Activated T-helper 1 cell treated with anti-CD3 and anti-CD28 coated beads, Interleukin-2, amount 50 U/mL, for 16 hours (primary cell): ENCODE data around the gene APOM.

Experiments used
- DNase-seq, 2 donors: peaks; one replicate each; pipeline ENCODE4 v3.0.0-alpha.2; 2020; ENCODE audit warnings: low read depth in 1 of 2, low spot score in 1 of 2

Gene APOM

DNA sequence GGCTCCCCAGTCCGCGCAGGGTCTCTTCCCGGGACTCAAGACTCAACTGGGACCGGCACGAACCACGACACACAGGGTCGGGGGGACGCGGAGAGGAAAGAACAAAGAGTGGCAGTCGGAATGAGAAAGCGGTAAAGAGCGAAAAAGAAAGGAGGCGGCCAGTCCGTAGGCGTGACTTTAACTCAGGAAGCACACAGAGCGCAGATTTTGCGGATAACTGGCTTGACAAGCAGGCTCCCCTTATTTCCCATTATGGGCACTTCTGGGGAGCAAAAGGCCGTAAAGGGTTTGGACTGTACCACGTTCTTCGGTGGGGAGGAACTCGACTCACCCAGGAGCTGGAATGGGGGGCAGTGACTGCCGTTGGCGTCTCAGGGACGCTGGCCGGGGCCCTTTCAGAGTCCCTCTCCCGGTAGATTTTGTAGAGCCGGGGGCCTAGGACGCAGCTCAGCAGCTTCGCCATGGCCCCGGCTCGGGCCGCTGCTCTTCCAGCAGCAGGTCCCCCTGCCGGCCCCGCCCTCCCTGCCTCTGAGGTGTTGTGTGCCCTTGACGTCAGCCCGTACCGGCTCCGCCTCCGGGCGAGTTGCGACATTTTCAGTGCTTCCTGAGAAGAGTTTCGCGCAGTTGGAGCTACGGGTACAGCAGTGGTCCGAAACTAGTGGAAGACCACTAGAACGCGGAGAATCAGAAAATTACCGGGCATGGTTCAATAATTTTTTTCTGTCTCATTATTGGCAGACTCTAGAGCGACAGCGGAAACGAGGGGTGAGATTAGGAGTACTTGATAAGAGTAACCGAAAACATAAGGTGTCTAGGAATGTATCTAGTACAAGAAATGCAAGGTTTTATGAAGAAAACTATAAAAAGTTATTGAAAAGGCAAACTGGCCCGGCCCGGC is 47.4 kb downstream of the APOM start, which contains the start of gene ABHD16A:
ABHD16A (minus strand) TSS at position 506 of the 898 bp plus-strand sequence; CDS start at position 463, 43 bp downstream.
- peak; percentile 93 to 95 for DNase-seq

DNA sequence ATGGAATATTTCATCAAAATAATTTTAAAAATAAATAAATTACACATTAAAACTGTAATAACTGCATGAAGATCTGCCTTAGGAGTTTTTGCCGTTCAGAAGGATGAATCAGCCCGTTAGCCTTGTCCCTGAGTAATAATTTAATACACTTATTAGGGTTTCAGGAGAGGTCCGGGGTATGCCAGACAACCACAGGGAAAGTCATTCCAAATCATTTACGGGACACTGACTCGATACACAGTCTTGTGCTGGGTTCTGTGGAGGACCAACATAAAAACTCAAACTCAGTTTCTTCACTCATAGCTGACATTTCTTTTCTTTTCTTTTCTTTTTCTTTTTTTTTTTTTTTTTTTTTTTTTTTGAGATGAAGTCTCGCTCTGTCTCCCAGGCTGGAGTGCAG is 50.2 kb downstream of the APOM start:
- no peak for DNase-seq

DNA sequence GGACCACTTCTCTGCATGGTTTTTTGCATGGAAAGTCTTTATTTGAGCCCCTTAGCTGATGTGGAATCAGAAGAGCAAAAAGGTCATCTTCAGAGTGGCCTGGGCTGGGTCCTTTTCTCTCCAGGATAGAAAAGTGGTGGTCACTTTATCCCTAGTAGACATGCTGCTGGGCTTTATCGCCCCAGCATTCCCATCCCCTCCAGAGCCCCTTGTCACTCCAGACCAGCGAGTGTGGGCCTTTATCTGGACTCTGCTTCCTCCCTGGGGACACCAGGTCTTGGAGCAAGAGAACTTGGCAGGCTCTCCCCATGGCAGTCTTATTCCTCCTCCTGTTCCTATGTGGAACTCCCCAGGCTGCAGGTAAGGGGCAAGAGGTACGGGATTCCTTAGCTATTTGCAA is 50.9 kb downstream of the APOM start, which contains the start of gene LY6G6F:
LY6G6F (plus strand) TSS at position 268 of the 400 bp plus-strand sequence; CDS start at position 309, 41 bp downstream.
- no peak for DNase-seq

DNA sequence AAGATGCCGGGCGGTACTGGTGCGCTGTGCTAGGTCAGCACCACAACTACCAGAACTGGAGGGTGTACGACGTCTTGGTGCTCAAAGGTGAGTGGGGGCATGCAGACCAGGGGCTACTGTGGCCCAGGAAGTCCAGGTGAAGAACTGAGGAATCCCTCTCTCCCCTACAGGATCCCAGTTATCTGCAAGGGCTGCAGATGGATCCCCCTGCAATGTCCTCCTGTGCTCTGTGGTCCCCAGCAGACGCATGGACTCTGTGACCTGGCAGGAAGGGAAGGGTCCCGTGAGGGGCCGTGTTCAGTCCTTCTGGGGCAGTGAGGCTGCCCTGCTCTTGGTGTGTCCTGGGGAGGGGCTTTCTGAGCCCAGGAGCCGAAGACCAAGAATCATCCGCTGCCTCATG is 52.0 kb downstream of the APOM start:
- DNase-seq: no peak
